Measurements from ENCODE around the gene FNTB.

DNA sequence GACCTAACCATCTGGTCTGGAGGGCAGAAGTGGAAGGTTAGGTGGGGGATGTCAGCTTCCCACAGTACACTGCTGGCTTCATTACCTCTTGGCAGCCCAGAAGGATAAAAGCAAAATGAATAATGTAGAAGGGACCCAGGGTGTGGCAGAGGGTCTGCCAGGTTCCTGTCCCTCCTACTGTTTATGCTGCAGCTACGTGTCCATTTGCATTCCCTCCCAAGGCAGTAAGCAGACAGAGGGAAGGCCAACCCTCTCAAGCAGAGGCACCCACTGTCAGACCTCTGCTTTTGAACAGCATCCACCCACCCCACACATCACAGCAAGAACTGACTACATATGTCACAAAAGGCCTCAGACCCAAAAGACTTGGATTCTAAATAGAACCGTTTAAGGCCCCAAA is 96.2 kb downstream of the FNTB start:
- TF ChIP-seq TRIM24 (IDR thresholded peaks at IDR 0.05) (no peak), ZEB2 (IDR thresholded peaks at IDR 0.05) (no peak)
- TF ChIP-seq, protein P1, sequence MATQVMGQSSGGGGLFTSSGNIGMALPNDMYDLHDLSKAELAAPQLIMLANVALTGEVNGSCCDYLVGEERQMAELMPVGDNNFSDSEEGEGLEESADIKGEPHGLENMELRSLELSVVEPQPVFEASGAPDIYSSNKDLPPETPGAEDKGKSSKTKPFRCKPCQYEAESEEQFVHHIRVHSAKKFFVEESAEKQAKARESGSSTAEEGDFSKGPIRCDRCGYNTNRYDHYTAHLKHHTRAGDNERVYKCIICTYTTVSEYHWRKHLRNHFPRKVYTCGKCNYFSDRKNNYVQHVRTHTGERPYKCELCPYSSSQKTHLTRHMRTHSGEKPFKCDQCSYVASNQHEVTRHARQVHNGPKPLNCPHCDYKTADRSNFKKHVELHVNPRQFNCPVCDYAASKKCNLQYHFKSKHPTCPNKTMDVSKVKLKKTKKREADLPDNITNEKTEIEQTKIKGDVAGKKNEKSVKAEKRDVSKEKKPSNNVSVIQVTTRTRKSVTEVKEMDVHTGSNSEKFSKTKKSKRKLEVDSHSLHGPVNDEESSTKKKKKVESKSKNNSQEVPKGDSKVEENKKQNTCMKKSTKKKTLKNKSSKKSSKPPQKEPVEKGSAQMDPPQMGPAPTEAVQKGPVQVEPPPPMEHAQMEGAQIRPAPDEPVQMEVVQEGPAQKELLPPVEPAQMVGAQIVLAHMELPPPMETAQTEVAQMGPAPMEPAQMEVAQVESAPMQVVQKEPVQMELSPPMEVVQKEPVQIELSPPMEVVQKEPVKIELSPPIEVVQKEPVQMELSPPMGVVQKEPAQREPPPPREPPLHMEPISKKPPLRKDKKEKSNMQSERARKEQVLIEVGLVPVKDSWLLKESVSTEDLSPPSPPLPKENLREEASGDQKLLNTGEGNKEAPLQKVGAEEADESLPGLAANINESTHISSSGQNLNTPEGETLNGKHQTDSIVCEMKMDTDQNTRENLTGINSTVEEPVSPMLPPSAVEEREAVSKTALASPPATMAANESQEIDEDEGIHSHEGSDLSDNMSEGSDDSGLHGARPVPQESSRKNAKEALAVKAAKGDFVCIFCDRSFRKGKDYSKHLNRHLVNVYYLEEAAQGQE (IDR thresholded peaks at IDR 0.05; ENCODE audit: borderline replicate concordance), result no peak
- TF ChIP-seq, protein P1 (CRISPR knock-in tag; IDR thresholded peaks at IDR 0.05; ENCODE audit: low read depth), result no peak

Data from K562 (cell line).